GM06990 (cell line): ENCODE data around the gene CAPZA2.

Experiments used
- DNase-seq: peaks from one replicate; pipeline ENCODE4 v3.0.0-alpha.2; 2011; ENCODE audit not compliant: insufficient read length; ENCODE audit errors: extremely low read depth
- H3K27me3 ChIP-seq: replicated peaks from 2 replicates; pipeline ENCODE4 v1.6.0; 2011; ENCODE audit warnings: low read length; ENCODE audit not compliant: control insufficient read depth, insufficient read depth
- H3K36me3 ChIP-seq: 2 replicates; pipeline ENCODE4 v1.5.1; 2011; ENCODE audit warnings: low read length; ENCODE audit not compliant: control insufficient read depth, insufficient read depth
- H3K4me3 ChIP-seq: replicated peaks from 2 replicates; pipeline ENCODE4 v1.5.1; 2011; ENCODE audit warnings: low read depth, mild to moderate bottlenecking, control low read depth, low read length
- TF ChIP-seq, protein P1 (sequence below): IDR thresholded peaks from 2 replicates; pipeline ENCODE4 v1.5.1; 2011; ENCODE audit warnings: low read length, control low read depth, mild to moderate bottlenecking, inconsistent platforms; ENCODE audit not compliant: insufficient read depth, poor library complexity, severe bottlenecking

The CAPZA2 gene

DNA sequence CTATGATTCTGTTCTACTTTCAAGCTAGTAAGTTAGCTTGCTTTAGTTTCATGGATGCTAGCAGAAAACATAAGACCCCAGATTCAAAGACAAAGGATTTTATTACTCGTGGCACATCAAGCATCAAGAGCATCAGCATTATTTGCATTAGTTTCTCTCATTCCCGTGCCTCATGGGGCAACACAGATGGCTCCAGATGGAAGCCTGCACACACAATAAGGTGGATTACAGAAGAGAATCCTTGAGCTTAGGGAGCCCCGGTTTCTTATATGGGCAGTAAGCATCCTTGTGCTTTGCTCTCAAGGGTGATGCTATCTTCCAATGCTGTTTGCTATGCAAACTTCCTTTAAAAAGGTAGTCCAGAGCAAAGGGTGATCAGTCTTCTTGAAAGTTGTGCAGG is 10.7 kb upstream of the CAPZA2 start:
- DNase-seq, result no peak

DNA sequence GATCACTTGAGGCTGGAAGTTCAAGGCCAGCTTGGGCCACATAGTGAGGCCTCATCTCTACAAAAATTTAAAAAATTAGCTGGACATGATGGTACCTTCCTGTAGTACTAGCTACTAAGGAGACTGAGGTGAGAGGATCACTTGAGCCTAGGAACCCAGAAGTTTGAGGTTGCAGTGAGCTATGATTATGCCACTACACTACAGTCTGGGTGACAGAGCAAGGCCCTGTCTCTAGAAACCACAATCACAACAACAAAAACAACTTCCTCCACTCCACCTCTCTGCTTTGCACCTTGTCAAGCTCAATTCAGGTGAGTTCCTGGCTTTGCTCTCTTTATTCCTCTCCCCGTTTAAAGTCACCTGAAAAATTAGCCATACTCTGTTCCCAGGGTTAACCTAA is 8.3 kb upstream of the CAPZA2 start:
- TF ChIP-seq, protein P1, sequence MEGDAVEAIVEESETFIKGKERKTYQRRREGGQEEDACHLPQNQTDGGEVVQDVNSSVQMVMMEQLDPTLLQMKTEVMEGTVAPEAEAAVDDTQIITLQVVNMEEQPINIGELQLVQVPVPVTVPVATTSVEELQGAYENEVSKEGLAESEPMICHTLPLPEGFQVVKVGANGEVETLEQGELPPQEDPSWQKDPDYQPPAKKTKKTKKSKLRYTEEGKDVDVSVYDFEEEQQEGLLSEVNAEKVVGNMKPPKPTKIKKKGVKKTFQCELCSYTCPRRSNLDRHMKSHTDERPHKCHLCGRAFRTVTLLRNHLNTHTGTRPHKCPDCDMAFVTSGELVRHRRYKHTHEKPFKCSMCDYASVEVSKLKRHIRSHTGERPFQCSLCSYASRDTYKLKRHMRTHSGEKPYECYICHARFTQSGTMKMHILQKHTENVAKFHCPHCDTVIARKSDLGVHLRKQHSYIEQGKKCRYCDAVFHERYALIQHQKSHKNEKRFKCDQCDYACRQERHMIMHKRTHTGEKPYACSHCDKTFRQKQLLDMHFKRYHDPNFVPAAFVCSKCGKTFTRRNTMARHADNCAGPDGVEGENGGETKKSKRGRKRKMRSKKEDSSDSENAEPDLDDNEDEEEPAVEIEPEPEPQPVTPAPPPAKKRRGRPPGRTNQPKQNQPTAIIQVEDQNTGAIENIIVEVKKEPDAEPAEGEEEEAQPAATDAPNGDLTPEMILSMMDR, result no peak

More for the DNA sequence above, 10.7 kb upstream of the CAPZA2 start:
- H3K4me3 ChIP-seq, result no peak overlapping the region
- no peaks in the 10 kb centered on the region for H3K36me3 ChIP-seq
- no peaks in the 10 kb centered on the region for H3K27me3 ChIP-seq
- TF ChIP-seq, protein P1, result no peak

DNA sequence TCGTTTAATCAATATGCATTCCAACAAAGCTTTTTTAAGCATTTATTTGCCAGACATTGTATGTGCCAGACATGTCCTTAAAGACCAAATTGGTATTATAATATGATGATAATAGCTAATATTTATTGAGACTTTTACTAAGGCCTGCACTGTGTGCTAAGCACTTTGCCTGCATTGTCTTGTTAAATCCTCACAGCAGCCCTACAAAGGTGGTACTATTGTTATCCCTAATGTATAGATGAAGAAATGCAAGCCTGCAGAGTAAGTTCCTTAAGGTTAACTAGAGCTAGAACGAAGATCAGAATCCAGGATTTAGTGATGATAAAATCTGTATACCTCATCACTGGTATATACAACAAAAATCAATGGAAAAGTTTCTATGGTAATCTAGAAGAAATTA is 5.3 kb upstream of the CAPZA2 start:
- DNase-seq, result no peak
- no peak overlapping the region for H3K4me3 ChIP-seq
- TF ChIP-seq, protein P1, result no peak
- no peaks in the 10 kb centered on the region; the same call in 1 of the 2 replicates for H3K27me3 ChIP-seq
- H3K36me3 ChIP-seq, result no peaks in the 10 kb centered on the region

More for the DNA sequence above, 8.3 kb upstream of the CAPZA2 start:
- Histone ChIP-seq H3K4me3 (no peak overlapping the region), H3K27me3 (no peaks in the 10 kb centered on the region; the same call in 1 of the 2 replicates), H3K36me3 (no peaks in the 10 kb centered on the region)
- no peak for DNase-seq

DNA sequence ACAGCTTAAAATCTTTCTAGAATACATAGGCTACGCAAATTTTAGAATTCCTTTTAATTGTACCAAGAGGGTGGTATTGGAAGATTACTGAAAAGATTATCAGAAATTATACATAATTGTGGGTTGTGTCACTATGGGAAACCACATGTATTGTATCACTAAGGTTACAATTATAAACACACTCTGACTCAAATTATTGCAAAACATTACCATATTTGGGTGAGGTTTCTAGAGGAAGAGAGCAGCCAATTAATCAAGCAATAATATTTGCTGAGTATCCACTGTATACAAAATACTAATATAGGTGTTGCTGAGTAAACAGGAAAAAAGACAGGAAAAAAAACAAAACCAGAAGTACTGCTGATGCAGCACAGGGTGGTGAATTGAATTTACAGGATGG is 3.1 kb upstream of the CAPZA2 start:
- Histone ChIP-seq H3K4me3 (no peak overlapping the region), H3K27me3 (no peaks in the 10 kb centered on the region; the same call in 1 of the 2 replicates), H3K36me3 (no peaks in the 10 kb centered on the region)
- TF ChIP-seq, protein P1, result no peak
- no peak for DNase-seq

DNA sequence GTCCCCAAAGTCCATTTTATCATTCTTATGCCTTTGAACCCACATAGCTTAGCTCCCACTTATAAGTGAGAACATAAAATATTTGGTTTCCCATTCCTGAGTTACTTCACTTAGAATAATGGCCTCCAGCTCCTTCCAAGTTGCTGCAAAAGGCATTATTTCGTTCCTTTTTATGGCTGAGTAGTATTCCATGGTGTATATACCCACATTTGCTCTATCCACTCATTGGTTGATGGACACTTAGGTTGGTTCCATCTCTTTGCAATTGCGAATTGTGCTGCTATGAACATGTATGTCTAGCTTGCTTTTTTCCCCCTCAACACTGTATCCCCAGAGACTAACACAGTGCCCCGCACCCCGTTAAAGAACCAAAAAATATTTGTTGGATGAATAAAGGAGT is 670 bp upstream of the CAPZA2 start:
- no peak overlapping the region for H3K4me3 ChIP-seq
- H3K27me3 ChIP-seq, result no peaks in the 10 kb centered on the region; the same call in 1 of the 2 replicates
- TF ChIP-seq, protein P1, result no peak
- H3K36me3 ChIP-seq, result no peaks in the 10 kb centered on the region
- no peak for DNase-seq
